ENCODE results near the gene S100A14. TPM values are rescaled to one million over a fixed set of nuclear protein-coding genes. Genes with fewer than 3 reads are reported as not detected.

The S100A14 gene
- total RNA-seq, 1 experiment from 2014 or later, result 2.1 TPM

- TF ChIP-seq, protein P1, sequence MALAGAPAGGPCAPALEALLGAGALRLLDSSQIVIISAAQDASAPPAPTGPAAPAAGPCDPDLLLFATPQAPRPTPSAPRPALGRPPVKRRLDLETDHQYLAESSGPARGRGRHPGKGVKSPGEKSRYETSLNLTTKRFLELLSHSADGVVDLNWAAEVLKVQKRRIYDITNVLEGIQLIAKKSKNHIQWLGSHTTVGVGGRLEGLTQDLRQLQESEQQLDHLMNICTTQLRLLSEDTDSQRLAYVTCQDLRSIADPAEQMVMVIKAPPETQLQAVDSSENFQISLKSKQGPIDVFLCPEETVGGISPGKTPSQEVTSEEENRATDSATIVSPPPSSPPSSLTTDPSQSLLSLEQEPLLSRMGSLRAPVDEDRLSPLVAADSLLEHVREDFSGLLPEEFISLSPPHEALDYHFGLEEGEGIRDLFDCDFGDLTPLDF (CRISPR knock-in tag; IDR thresholded peaks at IDR 0.05), result no peak
- TF ChIP-seq NR3C1 (CRISPR knock-in tag; conservative IDR thresholded peaks at IDR 0.05; ENCODE audit: low read depth) (no peak), NFE2L1 (CRISPR knock-in tag; IDR thresholded peaks at IDR 0.05) (no peak)
- TF ChIP-seq, protein P2, sequence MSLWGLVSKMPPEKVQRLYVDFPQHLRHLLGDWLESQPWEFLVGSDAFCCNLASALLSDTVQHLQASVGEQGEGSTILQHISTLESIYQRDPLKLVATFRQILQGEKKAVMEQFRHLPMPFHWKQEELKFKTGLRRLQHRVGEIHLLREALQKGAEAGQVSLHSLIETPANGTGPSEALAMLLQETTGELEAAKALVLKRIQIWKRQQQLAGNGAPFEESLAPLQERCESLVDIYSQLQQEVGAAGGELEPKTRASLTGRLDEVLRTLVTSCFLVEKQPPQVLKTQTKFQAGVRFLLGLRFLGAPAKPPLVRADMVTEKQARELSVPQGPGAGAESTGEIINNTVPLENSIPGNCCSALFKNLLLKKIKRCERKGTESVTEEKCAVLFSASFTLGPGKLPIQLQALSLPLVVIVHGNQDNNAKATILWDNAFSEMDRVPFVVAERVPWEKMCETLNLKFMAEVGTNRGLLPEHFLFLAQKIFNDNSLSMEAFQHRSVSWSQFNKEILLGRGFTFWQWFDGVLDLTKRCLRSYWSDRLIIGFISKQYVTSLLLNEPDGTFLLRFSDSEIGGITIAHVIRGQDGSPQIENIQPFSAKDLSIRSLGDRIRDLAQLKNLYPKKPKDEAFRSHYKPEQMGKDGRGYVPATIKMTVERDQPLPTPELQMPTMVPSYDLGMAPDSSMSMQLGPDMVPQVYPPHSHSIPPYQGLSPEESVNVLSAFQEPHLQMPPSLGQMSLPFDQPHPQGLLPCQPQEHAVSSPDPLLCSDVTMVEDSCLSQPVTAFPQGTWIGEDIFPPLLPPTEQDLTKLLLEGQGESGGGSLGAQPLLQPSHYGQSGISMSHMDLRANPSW (CRISPR knock-in tag; conservative IDR thresholded peaks at IDR 0.05; ENCODE audit: low read depth), result no peak
Observed at GRCh38 chr1:153611356-153611755, 4.8 kb downstream of the S100A14 start (continued).

DNA sequence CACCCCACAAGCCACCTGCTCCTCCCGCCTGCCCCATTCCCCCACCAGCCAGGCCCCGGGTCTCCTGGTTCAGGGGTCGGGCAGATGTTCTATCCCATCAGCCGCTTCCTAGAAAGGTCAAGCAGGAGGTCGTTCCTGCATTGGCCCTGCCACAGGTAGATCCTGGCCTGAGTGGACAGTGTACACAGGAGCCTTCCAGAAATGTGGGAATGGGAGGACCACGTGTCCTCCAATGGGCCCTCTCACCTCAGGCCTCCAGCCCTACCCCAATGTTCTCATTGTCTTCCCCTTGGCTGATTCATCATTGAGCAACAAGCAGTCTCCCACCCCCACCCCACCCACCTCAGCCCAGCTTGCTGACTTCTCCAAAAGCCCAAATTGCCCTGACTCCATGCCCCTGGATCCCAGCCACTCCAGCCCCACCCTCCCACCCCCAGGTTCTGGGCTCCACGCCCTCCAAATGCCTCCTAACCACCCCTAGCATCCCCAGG lies 5.3 kb downstream of the S100A14 start:
- TF ChIP-seq ZNF317 (CRISPR knock-in tag; IDR thresholded peaks at IDR 0.05; ENCODE audit: borderline replicate concordance, low read depth), result no peak
- no peak for TF ChIP-seq TEAD4 (CRISPR knock-in tag; IDR thresholded peaks at IDR 0.05)
- TF ChIP-seq ZNF671 (CRISPR knock-in tag; IDR thresholded peaks at IDR 0.05), result no peak
- no peak for TF ChIP-seq FOXJ3 (CRISPR knock-in tag; IDR thresholded peaks at IDR 0.05; ENCODE audit: borderline replicate concordance)
- TF ChIP-seq SMAD3 (CRISPR knock-in tag; IDR thresholded peaks at IDR 0.05; ENCODE audit: borderline replicate concordance), result no peak
- no peak for TF ChIP-seq ZNF219 (CRISPR knock-in tag; IDR thresholded peaks at IDR 0.05; ENCODE audit: borderline replicate concordance)
- TF ChIP-seq, protein P3, sequence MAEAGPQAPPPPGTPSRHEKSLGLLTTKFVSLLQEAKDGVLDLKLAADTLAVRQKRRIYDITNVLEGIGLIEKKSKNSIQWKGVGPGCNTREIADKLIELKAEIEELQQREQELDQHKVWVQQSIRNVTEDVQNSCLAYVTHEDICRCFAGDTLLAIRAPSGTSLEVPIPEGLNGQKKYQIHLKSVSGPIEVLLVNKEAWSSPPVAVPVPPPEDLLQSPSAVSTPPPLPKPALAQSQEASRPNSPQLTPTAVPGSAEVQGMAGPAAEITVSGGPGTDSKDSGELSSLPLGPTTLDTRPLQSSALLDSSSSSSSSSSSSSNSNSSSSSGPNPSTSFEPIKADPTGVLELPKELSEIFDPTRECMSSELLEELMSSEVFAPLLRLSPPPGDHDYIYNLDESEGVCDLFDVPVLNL (CRISPR knock-in tag; IDR thresholded peaks at IDR 0.05; ENCODE audit: borderline replicate concordance, low read depth), result no peak
- TF ChIP-seq, protein P4, sequence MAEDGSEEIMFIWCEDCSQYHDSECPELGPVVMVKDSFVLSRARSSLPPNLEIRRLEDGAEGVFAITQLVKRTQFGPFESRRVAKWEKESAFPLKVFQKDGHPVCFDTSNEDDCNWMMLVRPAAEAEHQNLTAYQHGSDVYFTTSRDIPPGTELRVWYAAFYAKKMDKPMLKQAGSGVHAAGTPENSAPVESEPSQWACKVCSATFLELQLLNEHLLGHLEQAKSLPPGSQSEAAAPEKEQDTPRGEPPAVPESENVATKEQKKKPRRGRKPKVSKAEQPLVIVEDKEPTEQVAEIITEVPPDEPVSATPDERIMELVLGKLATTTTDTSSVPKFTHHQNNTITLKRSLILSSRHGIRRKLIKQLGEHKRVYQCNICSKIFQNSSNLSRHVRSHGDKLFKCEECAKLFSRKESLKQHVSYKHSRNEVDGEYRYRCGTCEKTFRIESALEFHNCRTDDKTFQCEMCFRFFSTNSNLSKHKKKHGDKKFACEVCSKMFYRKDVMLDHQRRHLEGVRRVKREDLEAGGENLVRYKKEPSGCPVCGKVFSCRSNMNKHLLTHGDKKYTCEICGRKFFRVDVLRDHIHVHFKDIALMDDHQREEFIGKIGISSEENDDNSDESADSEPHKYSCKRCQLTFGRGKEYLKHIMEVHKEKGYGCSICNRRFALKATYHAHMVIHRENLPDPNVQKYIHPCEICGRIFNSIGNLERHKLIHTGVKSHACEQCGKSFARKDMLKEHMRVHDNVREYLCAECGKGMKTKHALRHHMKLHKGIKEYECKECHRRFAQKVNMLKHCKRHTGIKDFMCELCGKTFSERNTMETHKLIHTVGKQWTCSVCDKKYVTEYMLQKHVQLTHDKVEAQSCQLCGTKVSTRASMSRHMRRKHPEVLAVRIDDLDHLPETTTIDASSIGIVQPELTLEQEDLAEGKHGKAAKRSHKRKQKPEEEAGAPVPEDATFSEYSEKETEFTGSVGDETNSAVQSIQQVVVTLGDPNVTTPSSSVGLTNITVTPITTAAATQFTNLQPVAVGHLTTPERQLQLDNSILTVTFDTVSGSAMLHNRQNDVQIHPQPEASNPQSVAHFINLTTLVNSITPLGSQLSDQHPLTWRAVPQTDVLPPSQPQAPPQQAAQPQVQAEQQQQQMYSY (CRISPR knock-in tag; IDR thresholded peaks at IDR 0.05), result no peak
- TF ChIP-seq RORB (CRISPR knock-in tag; IDR thresholded peaks at IDR 0.05), result no peak
- TF ChIP-seq HMGA2 (CRISPR knock-in tag; IDR thresholded peaks at IDR 0.05), result no peak
- TF ChIP-seq TEAD1 (CRISPR knock-in tag; IDR thresholded peaks at IDR 0.05), result no peak
- TF ChIP-seq ZMAT4 (CRISPR knock-in tag; IDR thresholded peaks at IDR 0.05), result no peak
- no peak overlapping the region for H3K27ac Mint-ChIP-seq
- CTCF ChIA-PET, result interaction anchor here (1.9 to 14.4 kb wide), 3 partner anchors 12 to 39 kb away, joined by 5 to 230 read pairs (median 33); partner anchors contain the start of genes S100A1 and S100A13

More for the DNA sequence above, 5.3 kb downstream of the S100A14 start:
- Mint-ChIP-seq H3K9me3 (no peaks in the 10 kb centered on the region), H3K4me3 (no peak overlapping the region), H3K27me3 (ENCODE audit: low read depth) (no peaks in the 10 kb centered on the region; the same call in 1 of the 2 replicates), H3K4me1 (peaks cover 60% of the 10 kb centered on the region), H3K36me3 (no peaks in the 10 kb centered on the region)
- ATAC-seq (no peak), DNase-seq (ENCODE audit: low spot score) (no peak)
- POLR2A ChIA-PET, result no interaction called here

All from WTC11 (cell line).